HCEC 1CT (cell line): ENCODE measurements around the gene AK1.
"Not testable (repeated sequence)": the region's sequence is repeated elsewhere in the genome, so short reads cannot be mapped to it uniquely, and the experiment has no call there.

Experiments used
- DNase-seq: peaks from one replicate; pipeline ENCODE4 v3.0.0-alpha.2; 2017

AK1 gene

GRCh38 chr9:127881715-127882114 lies 4.2 kb upstream of the AK1 start:
- not testable (repeated sequence) for DNase-seq

- no peak for DNase-seq
These were observed 2.7 kb upstream of the AK1 start for GRCh38 chr9:127880143-127880542.

- no peak for DNase-seq
These were observed 1.3 kb upstream of the AK1 start for GRCh38 chr9:127878652-127879390.

GRCh38 chr9:127878001-127878651 lies 651 bp upstream of the AK1 start:
- DNase-seq = no peak

- DNase-seq = no peak
These were observed 512 bp downstream of the AK1 start for GRCh38 chr9:127876764-127877562.

GRCh38 chr9:127876026-127876763 lies 1.3 kb downstream of the AK1 start:
- no peak for DNase-seq

- no peak for DNase-seq
These were observed 2.0 kb downstream of the AK1 start for GRCh38 chr9:127875306-127875966.

- no peak for DNase-seq
These were observed 2.9 kb downstream of the AK1 start for GRCh38 chr9:127874301-127875221.

GRCh38 chr9:127873886-127874285 lies 3.6 kb downstream of the AK1 start:
- DNase-seq = no peak

- DNase-seq = no peak
These were observed 4.2 kb downstream of the AK1 start for GRCh38 chr9:127873223-127873691.

- DNase-seq = no peak
These were observed 4.9 kb downstream of the AK1 start for GRCh38 chr9:127872369-127873222.

GRCh38 chr9:127871531-127871930 lies 5.9 kb downstream of the AK1 start:
- no peak for DNase-seq

GRCh38 chr9:127870887-127871286 lies 6.6 kb downstream of the AK1 start:
- DNase-seq = no peak

GRCh38 chr9:127870153-127870491 lies 7.4 kb downstream of the AK1 start:
- DNase-seq = not testable (repeated sequence)

- DNase-seq = peak; percentile 75
These were observed 7.9 kb downstream of the AK1 start for GRCh38 chr9:127869310-127870152.

GRCh38 chr9:127868278-127868902 lies 9.1 kb downstream of the AK1 start:
- DNase-seq = no peak

GRCh38 chr9:127867356-127868277 lies 9.9 kb downstream of the AK1 start:
- no peak for DNase-seq

GRCh38 chr9:127866535-127866934 lies 10.9 kb downstream of the AK1 start:
- no peak for DNase-seq
